ENCODE results near the gene ALG12. TPM values are rescaled to one million over a fixed set of nuclear protein-coding genes. Genes with fewer than 3 reads are reported as not detected.

Gene ALG12
- total and polyA plus RNA-seq, 2 of the 4 experiments (the other 2 are of a cell fraction) = 7.2 to 10.9 TPM

DNA sequence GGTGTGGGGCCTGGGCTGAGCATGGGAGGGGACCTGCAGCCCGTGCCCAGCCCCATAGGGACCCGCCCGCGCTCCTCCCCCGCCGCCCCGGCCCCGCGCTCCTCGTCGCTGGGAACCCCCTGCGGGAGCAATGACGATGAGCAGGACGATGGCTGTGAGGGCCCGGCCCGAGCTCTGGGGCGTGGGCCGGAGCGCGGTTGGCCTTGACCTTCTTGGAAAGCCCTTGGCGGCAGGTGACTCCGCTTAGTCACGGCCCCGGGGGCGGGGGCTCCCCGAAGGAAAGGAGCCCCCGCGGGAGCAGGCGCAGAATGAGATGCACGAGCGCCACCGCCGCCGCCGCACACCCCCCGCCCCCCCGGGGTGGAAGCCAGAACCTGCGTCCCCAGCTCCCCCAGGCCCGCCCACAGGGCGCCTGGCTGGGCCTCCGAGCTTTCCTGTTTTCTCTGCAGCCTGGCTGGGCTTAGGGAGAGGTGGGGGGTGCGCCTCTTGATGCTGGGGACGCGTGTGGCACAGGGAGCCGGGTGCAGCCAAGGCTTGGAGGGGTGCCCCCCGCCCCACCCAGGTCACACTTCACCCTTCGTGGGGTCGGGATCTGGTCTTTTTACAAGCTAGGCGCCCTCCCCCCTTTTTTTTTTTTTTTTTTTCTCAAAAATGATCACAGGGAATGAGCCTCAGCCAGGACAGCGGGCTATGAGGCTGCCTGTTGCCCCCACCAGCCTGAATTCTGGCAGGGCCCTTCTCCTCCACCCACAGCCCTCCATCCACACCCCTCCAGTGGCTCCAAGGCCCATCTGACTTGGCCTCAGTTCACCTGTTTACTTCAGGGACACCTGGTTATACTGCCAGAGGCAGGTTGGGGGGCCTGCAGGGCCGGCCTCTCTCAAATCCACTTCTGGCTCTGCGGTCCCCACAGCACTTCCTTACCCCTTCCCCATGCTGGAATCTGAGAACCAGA, 18.1 kb upstream of the ALG12 start:
- no peak overlapping the region for H3K14ac ChIP-seq (replicated peaks; ENCODE audit: low read depth, low read length)
- POLR2A ChIA-PET (ENCODE audit: unreplicated experiment) = no interaction called here
- no peaks in the 10 kb centered on the region for H3K36me3 ChIP-seq (ENCODE audit: control insufficient read depth, insufficient read depth, low read length)
- H3K79me1 ChIP-seq (ENCODE audit: low read depth in 1 of 2, low read length in 2 of 2) = peaks cover 0 to 3% of the 10 kb centered on the region in 2 experiments; a peak in 1 of 4 replicates
- H3K4ac ChIP-seq (ENCODE audit: low read depth, low read length) = peak overlapping the region; percentile 51
- no peak overlapping the region for H3K9ac ChIP-seq (ENCODE audit: low read depth, low read length)
- H4K20me1 ChIP-seq (ENCODE audit: insufficient read depth, low read length) = no peaks in the 10 kb centered on the region
- peak overlapping the region; percentile 51; the same call in 1 of the 2 replicates for H3K4me2 ChIP-seq (ENCODE audit: low read depth, low read length)
- peak; percentile 86 for DNase-seq
- H4K8ac ChIP-seq (ENCODE audit: low read depth in 2 of 2, low read length in 2 of 2) = peak overlapping the region in 1 of 2 experiments; percentile 40; a peak in 1 of 4 replicates
- in situ Hi-C loops (cut with MboI; ENCODE audit: low sequenced_read_pairs) (no loop called here), dilution Hi-C loops (cut with HindIII; ENCODE audit: low sequenced_read_pairs, unreplicated experiment) (no loop called here), intact Hi-C loops (cut with micrococcal nuclease) (no loop called here)
- H3K9me1 ChIP-seq (ENCODE audit: insufficient read depth, low read length) = no peaks in the 10 kb centered on the region
- H2AK9ac ChIP-seq (replicated peaks; ENCODE audit: low read depth, low read length, poor library complexity) = peak overlapping the region; percentile 87
- no peak overlapping the region for H3K23ac ChIP-seq (ENCODE audit: low read depth, low read length)
- no peak overlapping the region for H2BK20ac ChIP-seq (ENCODE audit: low read depth, low read length)
- H4K5ac ChIP-seq (ENCODE audit: low read depth, low read length) = 0 out of 2 replicates have a peak overlapping the region, but pooled peaks have one; percentile 36
- no peaks in the 10 kb centered on the region for H3K9me3 ChIP-seq (ENCODE audit: control insufficient read depth, insufficient read depth, low read length)
- peak overlapping the region; percentile 27; the same call in 1 of the 3 replicates for H2BK15ac ChIP-seq (ENCODE audit: low read depth, low read length)
- H3K56ac ChIP-seq (ENCODE audit: extremely low read depth, insufficient read depth, low read length) = no peak overlapping the region
- 0 out of 2 replicates have a peak overlapping the region, but pooled peaks have one; percentile 2 for H4K91ac ChIP-seq (ENCODE audit: insufficient read depth, low read depth, low read length)
- H2BK5ac ChIP-seq (ENCODE audit: low read depth, low read length, poor library complexity, severe bottlenecking) = no peak overlapping the region
- H3K4me3 ChIP-seq (ENCODE audit: insufficient read depth, low read depth, low read length) = 0 out of 2 replicates have a peak overlapping the region, but pooled peaks have one; percentile 18
- no peaks in the 10 kb centered on the region for H3K27me3 ChIP-seq (ENCODE audit: control insufficient read depth, insufficient read depth, low read length)
- peak overlapping the region; percentile 78 for H2AFZ ChIP-seq (replicated peaks; ENCODE audit: low read length, poor library complexity)
- H3K27ac ChIP-seq (ENCODE audit: insufficient read depth, low read length) = peak overlapping the region; percentile 25; the same call in 1 of the 2 replicates
- peak; percentile 75 for ATAC-seq (ENCODE audit: low read depth)
- H2BK120ac ChIP-seq (ENCODE audit: low read depth, low read length) = peak overlapping the region; percentile 60
- peaks cover 14% of the 10 kb centered on the region for H3K4me1 ChIP-seq (ENCODE audit: control insufficient read depth, insufficient read depth, low read length)
- TF ChIP-seq BHLHE40 (IDR thresholded peaks at IDR 0.05; ENCODE audit: low read depth, low read length) = peak; percentile 90
- 0 out of 2 replicates have a peak, but pooled peaks have one; percentile 7 for TF ChIP-seq NFE2L2 (IDR thresholded peaks at IDR 0.05; ENCODE audit: low read depth, low read length)
- TF ChIP-seq MAFK (IDR thresholded peaks at IDR 0.05; ENCODE audit: low read depth, low read length) = no peak
- TF ChIP-seq MAZ (IDR thresholded peaks at IDR 0.05; ENCODE audit: borderline replicate concordance, low read depth, low read length) = peak; percentile 94
- TF ChIP-seq FOS (IDR thresholded peaks at IDR 0.05; ENCODE audit: low read depth, low read length) = peak; percentile 69
- TF ChIP-seq, protein P1, sequence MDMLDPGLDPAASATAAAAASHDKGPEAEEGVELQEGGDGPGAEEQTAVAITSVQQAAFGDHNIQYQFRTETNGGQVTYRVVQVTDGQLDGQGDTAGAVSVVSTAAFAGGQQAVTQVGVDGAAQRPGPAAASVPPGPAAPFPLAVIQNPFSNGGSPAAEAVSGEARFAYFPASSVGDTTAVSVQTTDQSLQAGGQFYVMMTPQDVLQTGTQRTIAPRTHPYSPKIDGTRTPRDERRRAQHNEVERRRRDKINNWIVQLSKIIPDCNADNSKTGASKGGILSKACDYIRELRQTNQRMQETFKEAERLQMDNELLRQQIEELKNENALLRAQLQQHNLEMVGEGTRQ (IDR thresholded peaks at IDR 0.05; ENCODE audit: low read depth, low read length) = peak; percentile 55
- no peak for TF ChIP-seq SMC3 (IDR thresholded peaks at IDR 0.05; ENCODE audit: low read depth, low read length)
- peak; percentile 80 for TF ChIP-seq RCOR1 (IDR thresholded peaks at IDR 0.05; ENCODE audit: insufficient replicate concordance, low read length)
- WGBS, 2 experiments (ENCODE audit: extremely low coverage in 2 of 2, insufficient read length in 1 of 2) = 49% methylated on average over 3 of the region's 52 CpGs; no CpG with 5 or more reads in 1 of the 2 experiments
- peak overlapping the region; percentile 60; the same call in 1 of the 2 replicates for H2AK5ac ChIP-seq (ENCODE audit: low read depth, low read length)
- CTCF ChIA-PET = interaction anchor here (1.0 kb wide), 1 partner anchor 94 kb away, joined by 3 read pairs; no protein-coding TSS in a partner anchor
- H3K18ac ChIP-seq (ENCODE audit: low read depth, low read length) = no peak overlapping the region; the same call in 1 of the 2 replicates
- BruUV-seq (replicated peaks) = no TSS peak

Measured in IMR-90 (cell line).